Hepatocyte (in vitro differentiated cells): Measurements from ENCODE around the gene ACAN.

ENCODE experiments used
- EZH2 ChIP-seq: fragments of 200-600 bp; sonication (generic); IDR thresholded peaks from 2 replicates; pipeline ENCODE4 v1.6.1; 2016; ENCODE audit warnings: antibody characterized with exemption, mild to moderate bottlenecking, borderline replicate concordance
- EZH2phosphoT487 ChIP-seq: fragments of 200-600 bp; sonication (generic); IDR thresholded peaks from one replicate; pipeline ENCODE4 v1.6.1; 2018; ENCODE audit warnings: antibody characterized with exemption, mild to moderate bottlenecking, low read depth, moderate library complexity; ENCODE audit not compliant: unreplicated experiment, severe bottlenecking
- TF ChIP-seq, protein P1 (sequence below): fragments of 200-600 bp; sonication (generic); IDR thresholded peaks from 2 replicates; pipeline ENCODE4 v1.5.1; 2016; ENCODE audit warnings: antibody characterized with exemption, mild to moderate bottlenecking; ENCODE audit not compliant: poor library complexity

DNA sequence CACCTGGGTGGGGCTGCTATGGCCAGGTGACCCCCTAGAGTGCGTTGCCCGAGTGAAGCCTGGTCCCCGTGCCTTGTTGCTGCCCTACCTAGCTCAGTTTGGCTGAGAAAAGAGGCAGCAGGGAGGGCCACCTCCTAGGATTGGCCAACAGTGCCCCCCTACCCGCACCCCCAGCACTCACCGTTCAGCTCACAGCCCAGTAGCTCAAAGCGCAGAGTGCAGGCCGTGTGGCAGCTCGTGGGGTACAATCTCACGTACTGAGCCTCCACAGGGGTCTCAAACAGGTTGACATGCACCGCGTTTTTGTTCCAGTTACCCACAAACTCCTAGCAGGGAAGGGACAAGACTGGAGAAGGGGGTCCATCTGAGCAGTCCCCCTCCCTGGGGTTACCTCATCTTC lies 102.3 kb downstream of the ACAN start:
- TF ChIP-seq, protein P1, sequence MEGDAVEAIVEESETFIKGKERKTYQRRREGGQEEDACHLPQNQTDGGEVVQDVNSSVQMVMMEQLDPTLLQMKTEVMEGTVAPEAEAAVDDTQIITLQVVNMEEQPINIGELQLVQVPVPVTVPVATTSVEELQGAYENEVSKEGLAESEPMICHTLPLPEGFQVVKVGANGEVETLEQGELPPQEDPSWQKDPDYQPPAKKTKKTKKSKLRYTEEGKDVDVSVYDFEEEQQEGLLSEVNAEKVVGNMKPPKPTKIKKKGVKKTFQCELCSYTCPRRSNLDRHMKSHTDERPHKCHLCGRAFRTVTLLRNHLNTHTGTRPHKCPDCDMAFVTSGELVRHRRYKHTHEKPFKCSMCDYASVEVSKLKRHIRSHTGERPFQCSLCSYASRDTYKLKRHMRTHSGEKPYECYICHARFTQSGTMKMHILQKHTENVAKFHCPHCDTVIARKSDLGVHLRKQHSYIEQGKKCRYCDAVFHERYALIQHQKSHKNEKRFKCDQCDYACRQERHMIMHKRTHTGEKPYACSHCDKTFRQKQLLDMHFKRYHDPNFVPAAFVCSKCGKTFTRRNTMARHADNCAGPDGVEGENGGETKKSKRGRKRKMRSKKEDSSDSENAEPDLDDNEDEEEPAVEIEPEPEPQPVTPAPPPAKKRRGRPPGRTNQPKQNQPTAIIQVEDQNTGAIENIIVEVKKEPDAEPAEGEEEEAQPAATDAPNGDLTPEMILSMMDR, result no peak
- TF ChIP-seq EZH2phosphoT487, result no peak
- TF ChIP-seq EZH2, result no peak
